HG03135 (cell line): ENCODE results near the gene SASH1.

ENCODE experiments used
- ATAC-seq: cut with Tn5 transposase; IDR thresholded peaks from one replicate; pipeline ENCODE4 v1.9.1; 2021; ENCODE audit warnings: mild to moderate bottlenecking, moderate library complexity; ENCODE audit not compliant: unreplicated experiment

Gene SASH1

GRCh38 chr6:148430897-148431296, 88.3 kb downstream of the SASH1 start:
- no peak for ATAC-seq

GRCh38 chr6:148431413-148431812, 88.8 kb downstream of the SASH1 start:
- ATAC-seq, result no peak

GRCh38 chr6:148431840-148432239, 89.2 kb downstream of the SASH1 start:
- ATAC-seq, result no peak

- ATAC-seq, result peak; percentile 55
Measured at GRCh38 chr6:148432462-148433195, 90.0 kb downstream of the SASH1 start.

GRCh38 chr6:148435386-148435785, 92.7 kb downstream of the SASH1 start:
- no peak for ATAC-seq

- ATAC-seq, result no peak
Measured at GRCh38 chr6:148436466-148436865, 93.8 kb downstream of the SASH1 start.

GRCh38 chr6:148438632-148439031, 96.0 kb downstream of the SASH1 start:
- no peak for ATAC-seq

GRCh38 chr6:148440016-148440415, 97.4 kb downstream of the SASH1 start:
- ATAC-seq, result no peak

GRCh38 chr6:148440877-148441453, 98.3 kb downstream of the SASH1 start:
- no peak for ATAC-seq

- no peak for ATAC-seq
Measured at GRCh38 chr6:148441454-148441911, 98.8 kb downstream of the SASH1 start.

- ATAC-seq, result no peak
Measured at GRCh38 chr6:148443798-148444560, 101.3 kb downstream of the SASH1 start.

- ATAC-seq, result no peak
Measured at GRCh38 chr6:148445116-148445515, 102.5 kb downstream of the SASH1 start.

GRCh38 chr6:148445620-148446019, 103.0 kb downstream of the SASH1 start:
- no peak for ATAC-seq

- ATAC-seq, result no peak
Measured at GRCh38 chr6:148446681-148447080, 104.0 kb downstream of the SASH1 start.

GRCh38 chr6:148447521-148448230, 105.0 kb downstream of the SASH1 start:
- ATAC-seq, result no peak

GRCh38 chr6:148448369-148449012, 105.9 kb downstream of the SASH1 start:
- ATAC-seq, result no peak

GRCh38 chr6:148450866-148451265, 108.2 kb downstream of the SASH1 start:
- no peak for ATAC-seq

- ATAC-seq, result no peak
Measured at GRCh38 chr6:148451690-148452089, 109.1 kb downstream of the SASH1 start.

- no peak for ATAC-seq
Measured at GRCh38 chr6:148452876-148453275, 110.2 kb downstream of the SASH1 start.

- no peak for ATAC-seq
Measured at GRCh38 chr6:148453906-148454305, 111.3 kb downstream of the SASH1 start.

- ATAC-seq, result no peak
Measured at GRCh38 chr6:148455225-148455624, 112.6 kb downstream of the SASH1 start.
